ENCODE data around the gene HRH2.

- TF ChIP-seq, protein P1, sequence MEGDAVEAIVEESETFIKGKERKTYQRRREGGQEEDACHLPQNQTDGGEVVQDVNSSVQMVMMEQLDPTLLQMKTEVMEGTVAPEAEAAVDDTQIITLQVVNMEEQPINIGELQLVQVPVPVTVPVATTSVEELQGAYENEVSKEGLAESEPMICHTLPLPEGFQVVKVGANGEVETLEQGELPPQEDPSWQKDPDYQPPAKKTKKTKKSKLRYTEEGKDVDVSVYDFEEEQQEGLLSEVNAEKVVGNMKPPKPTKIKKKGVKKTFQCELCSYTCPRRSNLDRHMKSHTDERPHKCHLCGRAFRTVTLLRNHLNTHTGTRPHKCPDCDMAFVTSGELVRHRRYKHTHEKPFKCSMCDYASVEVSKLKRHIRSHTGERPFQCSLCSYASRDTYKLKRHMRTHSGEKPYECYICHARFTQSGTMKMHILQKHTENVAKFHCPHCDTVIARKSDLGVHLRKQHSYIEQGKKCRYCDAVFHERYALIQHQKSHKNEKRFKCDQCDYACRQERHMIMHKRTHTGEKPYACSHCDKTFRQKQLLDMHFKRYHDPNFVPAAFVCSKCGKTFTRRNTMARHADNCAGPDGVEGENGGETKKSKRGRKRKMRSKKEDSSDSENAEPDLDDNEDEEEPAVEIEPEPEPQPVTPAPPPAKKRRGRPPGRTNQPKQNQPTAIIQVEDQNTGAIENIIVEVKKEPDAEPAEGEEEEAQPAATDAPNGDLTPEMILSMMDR (IDR thresholded peaks at IDR 0.05): no peak
- TF ChIP-seq EZH2 (IDR thresholded peaks at IDR 0.05; ENCODE audit: borderline replicate concordance, insufficient read depth, low read depth, low read length, poor library complexity, severe bottlenecking): no peak
Observed at GRCh38 chr5:175695161-175696126, 37.6 kb downstream of the HRH2 start.
